GM12865 (cell line): ENCODE data around the gene ERC1.

Experiments used
- DNase-seq: peaks from one replicate; pipeline ENCODE4 v3.0.0; 2010; ENCODE audit warnings: low read depth
- H3K4me3 ChIP-seq: 2 replicates; pipeline ENCODE4 v1.5.1; 2011; ENCODE audit warnings: mild to moderate bottlenecking, low read depth, low read length, control low read depth
- TF ChIP-seq, protein P1 (sequence below): IDR thresholded peaks from 2 replicates; pipeline ENCODE4 v1.5.1; 2011; ENCODE audit warnings: low read length, control low read depth, low read depth, inconsistent platforms; ENCODE audit not compliant: insufficient read depth; ENCODE audit errors: missing control alignments

Gene ERC1

GRCh38 chr12:1453810-1454209 lies 462.8 kb downstream of the ERC1 start:
- no peak for DNase-seq
- TF ChIP-seq, protein P1, sequence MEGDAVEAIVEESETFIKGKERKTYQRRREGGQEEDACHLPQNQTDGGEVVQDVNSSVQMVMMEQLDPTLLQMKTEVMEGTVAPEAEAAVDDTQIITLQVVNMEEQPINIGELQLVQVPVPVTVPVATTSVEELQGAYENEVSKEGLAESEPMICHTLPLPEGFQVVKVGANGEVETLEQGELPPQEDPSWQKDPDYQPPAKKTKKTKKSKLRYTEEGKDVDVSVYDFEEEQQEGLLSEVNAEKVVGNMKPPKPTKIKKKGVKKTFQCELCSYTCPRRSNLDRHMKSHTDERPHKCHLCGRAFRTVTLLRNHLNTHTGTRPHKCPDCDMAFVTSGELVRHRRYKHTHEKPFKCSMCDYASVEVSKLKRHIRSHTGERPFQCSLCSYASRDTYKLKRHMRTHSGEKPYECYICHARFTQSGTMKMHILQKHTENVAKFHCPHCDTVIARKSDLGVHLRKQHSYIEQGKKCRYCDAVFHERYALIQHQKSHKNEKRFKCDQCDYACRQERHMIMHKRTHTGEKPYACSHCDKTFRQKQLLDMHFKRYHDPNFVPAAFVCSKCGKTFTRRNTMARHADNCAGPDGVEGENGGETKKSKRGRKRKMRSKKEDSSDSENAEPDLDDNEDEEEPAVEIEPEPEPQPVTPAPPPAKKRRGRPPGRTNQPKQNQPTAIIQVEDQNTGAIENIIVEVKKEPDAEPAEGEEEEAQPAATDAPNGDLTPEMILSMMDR = no peak
- H3K4me3 ChIP-seq = no peak overlapping the region

- DNase-seq = no peak
- TF ChIP-seq, protein P1 = no peak
- no peak overlapping the region for H3K4me3 ChIP-seq
Observed at GRCh38 chr12:1456885-1457284, 465.9 kb downstream of the ERC1 start.

DNA sequence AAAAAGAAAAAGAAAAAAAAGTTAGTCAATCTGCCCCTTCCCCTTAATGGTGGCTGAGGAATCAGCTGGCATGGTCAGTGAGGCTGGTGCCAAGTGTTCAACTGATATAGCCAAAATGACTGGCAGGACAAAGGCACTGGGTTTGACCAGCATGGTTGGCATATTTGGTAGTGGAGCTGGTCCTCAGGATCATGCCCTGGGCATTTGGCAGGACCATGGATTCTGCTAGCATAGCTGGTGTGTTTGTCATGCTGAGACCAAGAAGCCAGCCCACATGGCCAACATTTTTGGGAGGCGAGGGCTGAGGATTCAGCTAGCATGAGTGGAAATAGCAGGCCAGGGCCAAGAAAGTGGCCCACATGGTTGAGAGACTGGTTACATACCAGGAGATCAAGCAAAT lies 466.9 kb downstream of the ERC1 start:
- no peak for DNase-seq
- TF ChIP-seq, protein P1 = no peak
- H3K4me3 ChIP-seq = no peak overlapping the region

GRCh38 chr12:1459339-1459738 lies 468.3 kb downstream of the ERC1 start:
- H3K4me3 ChIP-seq = no peak overlapping the region
- TF ChIP-seq, protein P1 = no peak
- no peak for DNase-seq

GRCh38 chr12:1463073-1463905 lies 472.3 kb downstream of the ERC1 start:
- DNase-seq = no peak
- H3K4me3 ChIP-seq = no peak overlapping the region
- TF ChIP-seq, protein P1 = no peak

GRCh38 chr12:1464925-1465324 lies 473.9 kb downstream of the ERC1 start:
- H3K4me3 ChIP-seq = no peak overlapping the region
- TF ChIP-seq, protein P1 = no peak
- DNase-seq = no peak

GRCh38 chr12:1465990-1466389 lies 475.0 kb downstream of the ERC1 start:
- no peak for DNase-seq
- H3K4me3 ChIP-seq = no peak overlapping the region
- TF ChIP-seq, protein P1 = no peak
